GM23338 (cell line): ENCODE measurements around the gene ARHGAP30.

Experiments used
- CTCF ChIP-seq, 2 experiments: fragments of 200-600 bp in 1 of 2; sonication (generic) in 1 of 2; conservative IDR thresholded peaks; 2 replicates each; pipeline versions ENCODE4 v1.5.1 to v1.6.1; 2016 to 2017; ENCODE audit warnings: antibody characterized with exemption in 2 of 2, low read depth in 2 of 2, mild to moderate bottlenecking in 2 of 2, moderate library complexity in 1 of 2
- ETS1 ChIP-seq: IDR thresholded peaks from 2 replicates; pipeline ENCODE4 v1.6.1; 2016; ENCODE audit warnings: antibody characterized with exemption
- EZH2 ChIP-seq: fragments of 200-600 bp; sonication (generic); IDR thresholded peaks from one replicate; pipeline ENCODE4 v1.8.0; 2017; ENCODE audit warnings: antibody characterized with exemption, mild to moderate bottlenecking, low read depth; ENCODE audit not compliant: unreplicated experiment
- EZH2phosphoT487 ChIP-seq: fragments of 200-600 bp; sonication (generic); IDR thresholded peaks from one replicate; pipeline ENCODE4 v1.8.1; 2018; ENCODE audit warnings: antibody characterized with exemption; ENCODE audit not compliant: unreplicated experiment
- JUNB ChIP-seq: IDR thresholded peaks from one replicate; pipeline ENCODE4 v1.6.1; 2016; ENCODE audit warnings: antibody characterized with exemption; ENCODE audit not compliant: unreplicated experiment
- POLR2AphosphoS5 ChIP-seq: IDR thresholded peaks from 2 replicates; pipeline ENCODE4 v1.6.1; 2016; ENCODE audit warnings: antibody characterized with exemption, low read depth
- REST ChIP-seq: IDR thresholded peaks from one replicate; pipeline ENCODE4 v1.6.1; 2018; ENCODE audit warnings: antibody characterized with exemption; ENCODE audit not compliant: unreplicated experiment
- STAT1 ChIP-seq: IDR thresholded peaks from one replicate; pipeline ENCODE4 v1.6.1; 2016; ENCODE audit warnings: antibody characterized with exemption; ENCODE audit not compliant: unreplicated experiment

DNA sequence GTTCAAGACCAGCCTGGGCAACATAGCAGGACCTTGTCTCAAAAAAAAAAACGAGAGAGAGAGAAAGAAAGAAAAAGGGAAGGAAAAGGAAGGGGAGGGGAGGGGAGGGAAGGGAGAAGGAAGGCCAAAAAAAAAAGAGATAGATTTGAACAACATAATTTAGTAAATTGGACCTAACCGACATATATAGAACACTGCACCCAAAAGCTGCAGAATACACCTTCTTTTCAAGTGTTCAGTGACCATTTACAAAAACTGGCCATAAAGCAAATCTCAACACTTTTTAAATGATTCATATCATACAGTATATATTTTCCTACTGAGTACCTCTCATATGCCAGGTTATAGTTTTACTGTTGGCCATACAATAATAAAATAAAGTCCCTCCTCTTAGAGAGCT lies 37.8 kb downstream of the ARHGAP30 start:
- TF ChIP-seq JUNB (no peak), CTCF (conservative IDR thresholded peaks at IDR 0.05; ENCODE audit: low read depth in 2 of 2) (no peak), ETS1 (no peak), EZH2phosphoT487 (no peak), STAT1 (no peak), EZH2 (no peak), REST (no peak), POLR2AphosphoS5 (no peak)
